HK-2 (cell line): ENCODE measurements around the gene VAMP2.

Experiments
- DNase-seq: peaks from one replicate; pipeline ENCODE4 v3.0.0-alpha.2; 2018; ENCODE audit not compliant: unreplicated experiment

The VAMP2 gene

GRCh38 chr17:8155231-8155995, 7.3 kb downstream of the VAMP2 start:
- no peak for DNase-seq

GRCh38 chr17:8154608-8155155, 8.1 kb downstream of the VAMP2 start:
- DNase-seq, result no peak

GRCh38 chr17:8153957-8154607, 8.7 kb downstream of the VAMP2 start:
- peak; percentile 99 for DNase-seq

- DNase-seq, result peak; percentile 93
These were observed 9.2 kb downstream of the VAMP2 start for GRCh38 chr17:8153525-8153956.

- DNase-seq, result peak; percentile 17
These were observed 9.7 kb downstream of the VAMP2 start for GRCh38 chr17:8153031-8153451.

GRCh38 chr17:8152112-8152775, 10.5 kb downstream of the VAMP2 start, which contains the start of gene PER1:
TSS of gene PER1 (minus strand) at chr17:8152404. CDS start at chr17:8150706, 1,698 bp downstream.
- peak; percentile 97 for DNase-seq

GRCh38 chr17:8151641-8152111, 11.1 kb downstream of the VAMP2 start:
- DNase-seq, result peak; percentile 60

GRCh38 chr17:8151120-8151640, 11.6 kb downstream of the VAMP2 start:
- DNase-seq, result peak; percentile 89

- no peak for DNase-seq
These were observed 12.3 kb downstream of the VAMP2 start for GRCh38 chr17:8150194-8151119.

- DNase-seq, result no peak
These were observed 13.1 kb downstream of the VAMP2 start for GRCh38 chr17:8149419-8150193.

- DNase-seq, result no peak
These were observed 14.2 kb downstream of the VAMP2 start for GRCh38 chr17:8148560-8148959.

GRCh38 chr17:8147805-8148404, 14.8 kb downstream of the VAMP2 start:
- no peak for DNase-seq

GRCh38 chr17:8147141-8147804, 15.5 kb downstream of the VAMP2 start:
- no peak for DNase-seq

GRCh38 chr17:8146381-8147140, 16.2 kb downstream of the VAMP2 start:
- no peak for DNase-seq

GRCh38 chr17:8145811-8146210, 16.9 kb downstream of the VAMP2 start:
- DNase-seq, result no peak

GRCh38 chr17:8144401-8145231, 18.1 kb downstream of the VAMP2 start:
- DNase-seq, result no peak
